Measurements from ENCODE around the gene NOS1AP.

The NOS1AP gene

GRCh38 chr1:162083273-162083672 is 13.8 kb downstream of the NOS1AP start:
- no peaks in the 10 kb centered on the region for H3K27me3 ChIP-seq (ENCODE audit: control insufficient read depth, low read length)
- no peaks in the 10 kb centered on the region for H3K9me3 ChIP-seq (ENCODE audit: control insufficient read depth, insufficient read depth, low read length)
- H3K4me3 ChIP-seq (ENCODE audit: low read length), result no peak overlapping the region
- no peaks in the 10 kb centered on the region for H3K79me2 ChIP-seq (ENCODE audit: control insufficient read depth, low read length)
- TF ChIP-seq CTCF (IDR thresholded peaks at IDR 0.05; ENCODE audit: low read depth, low read length, poor library complexity, severe bottlenecking) (no peak), EZH2phosphoT487 (IDR thresholded peaks at IDR 0.05; ENCODE audit: borderline replicate concordance, low read length) (no peak)
- no peaks in the 10 kb centered on the region for H3K4me1 ChIP-seq (ENCODE audit: control insufficient read depth, low read length)
- no peaks in the 10 kb centered on the region for H4K20me1 ChIP-seq (ENCODE audit: control insufficient read depth, insufficient read depth, low read depth, low read length)
- H3K36me3 ChIP-seq (ENCODE audit: control insufficient read depth, low read length), result no peaks in the 10 kb centered on the region
- no peaks in the 10 kb centered on the region for H3K9me2 ChIP-seq (replicated peaks; ENCODE audit: control insufficient read depth, low read length)
- H3K4me2 ChIP-seq (ENCODE audit: low read length), result no peak overlapping the region
- H3K27ac ChIP-seq (ENCODE audit: low read depth, low read length), result no peak overlapping the region
- no peaks in the 10 kb centered on the region for H3F3A ChIP-seq (ENCODE audit: control insufficient read depth, insufficient read depth)

DNA sequence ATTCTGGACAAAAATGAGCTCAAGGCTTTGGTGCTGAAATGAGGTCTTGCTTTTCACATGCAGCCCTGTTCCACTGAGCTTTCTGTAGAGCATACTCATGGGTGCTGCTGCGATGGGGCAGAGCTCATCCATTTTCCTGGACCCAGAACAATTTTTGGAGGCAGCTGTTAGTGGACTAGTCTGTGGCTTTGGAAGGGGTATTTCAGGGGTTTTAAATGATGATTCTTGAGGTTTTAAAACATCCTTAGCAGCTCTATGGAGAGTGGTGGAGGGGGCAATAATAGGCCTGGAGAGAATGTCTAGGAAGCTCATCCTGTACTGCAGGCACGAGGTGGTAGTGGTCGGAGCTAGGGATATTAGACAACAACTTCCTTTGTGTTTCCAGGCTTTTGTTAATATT is 16.5 kb downstream of the NOS1AP start:
- Histone ChIP-seq H3K27me3 (ENCODE audit: control insufficient read depth, low read length) (0 out of 2 replicates have a peak, but pooled peaks cover 4% of the 10 kb centered on the region), H3K4me2 (ENCODE audit: low read length) (no peak overlapping the region), H3K27ac (ENCODE audit: low read depth, low read length) (no peak overlapping the region), H3K4me3 (ENCODE audit: low read length) (no peak overlapping the region), H3K9me2 (replicated peaks; ENCODE audit: control insufficient read depth, low read length) (no peaks in the 10 kb centered on the region), H3F3A (ENCODE audit: control insufficient read depth, insufficient read depth) (no peaks in the 10 kb centered on the region), H3K36me3 (ENCODE audit: control insufficient read depth, low read length) (no peaks in the 10 kb centered on the region), H4K20me1 (ENCODE audit: control insufficient read depth, insufficient read depth, low read depth, low read length) (no peaks in the 10 kb centered on the region), H3K4me1 (ENCODE audit: control insufficient read depth, low read length) (no peaks in the 10 kb centered on the region), H3K79me2 (ENCODE audit: control insufficient read depth, low read length) (no peaks in the 10 kb centered on the region), H3K9me3 (ENCODE audit: control insufficient read depth, insufficient read depth, low read length) (no peaks in the 10 kb centered on the region)
- TF ChIP-seq EZH2phosphoT487 (IDR thresholded peaks at IDR 0.05; ENCODE audit: borderline replicate concordance, low read length) (no peak), CTCF (IDR thresholded peaks at IDR 0.05; ENCODE audit: low read depth, low read length, poor library complexity, severe bottlenecking) (no peak)

DNA sequence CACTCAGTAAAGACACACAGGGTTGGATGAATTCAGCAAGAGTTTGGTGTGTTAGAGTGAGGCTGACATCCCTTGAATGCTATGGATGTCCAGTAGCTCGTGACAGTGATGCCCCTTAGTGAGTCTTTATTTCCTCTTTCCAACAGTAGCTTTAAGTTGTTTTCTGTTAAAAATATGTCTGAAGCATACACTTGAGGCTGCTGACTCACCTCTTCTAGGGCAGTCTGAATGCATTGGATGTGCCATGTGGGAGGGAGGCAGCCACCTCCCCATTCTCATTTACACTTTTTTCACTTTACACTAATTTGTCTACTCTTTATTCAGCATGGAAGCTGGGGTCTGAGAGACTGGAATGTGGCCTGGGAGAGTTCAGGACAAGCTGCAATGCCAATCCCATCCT is 17.6 kb downstream of the NOS1AP start:
- Histone ChIP-seq H3F3A (ENCODE audit: control insufficient read depth, insufficient read depth) (no peaks in the 10 kb centered on the region), H3K27me3 (ENCODE audit: control insufficient read depth, low read length) (peaks cover 7% of the 10 kb centered on the region; the same call in 1 of the 2 replicates), H3K36me3 (ENCODE audit: control insufficient read depth, low read length) (no peaks in the 10 kb centered on the region), H4K20me1 (ENCODE audit: control insufficient read depth, insufficient read depth, low read depth, low read length) (no peaks in the 10 kb centered on the region), H3K4me2 (ENCODE audit: low read length) (no peak overlapping the region), H3K4me3 (ENCODE audit: low read length) (no peak overlapping the region), H3K9me3 (ENCODE audit: control insufficient read depth, insufficient read depth, low read length) (no peaks in the 10 kb centered on the region), H3K79me2 (ENCODE audit: control insufficient read depth, low read length) (no peaks in the 10 kb centered on the region), H3K9me2 (replicated peaks; ENCODE audit: control insufficient read depth, low read length) (no peaks in the 10 kb centered on the region), H3K27ac (ENCODE audit: low read depth, low read length) (no peak overlapping the region), H3K4me1 (ENCODE audit: control insufficient read depth, low read length) (no peaks in the 10 kb centered on the region)
- TF ChIP-seq EZH2phosphoT487 (IDR thresholded peaks at IDR 0.05; ENCODE audit: borderline replicate concordance, low read length) (no peak), CTCF (IDR thresholded peaks at IDR 0.05; ENCODE audit: low read depth, low read length, poor library complexity, severe bottlenecking) (no peak)

DNA sequence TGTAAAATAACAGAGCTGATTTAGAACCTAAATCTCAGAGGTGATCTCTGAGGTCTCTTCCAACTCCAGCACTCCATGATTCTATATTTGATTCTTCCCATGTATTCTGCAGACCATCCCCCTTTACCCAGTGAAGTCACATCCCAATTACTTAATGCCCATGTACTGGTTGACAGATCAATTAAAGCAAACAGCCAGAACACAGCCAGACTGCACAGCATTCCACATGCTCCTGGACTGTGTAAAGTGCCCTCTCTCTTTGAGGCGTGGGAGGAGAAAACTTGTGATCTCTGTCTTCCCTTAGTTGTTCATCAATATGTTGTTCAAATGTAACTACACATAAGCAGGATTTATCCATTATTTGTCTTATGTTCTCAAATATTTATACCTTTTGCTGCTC is 18.1 kb downstream of the NOS1AP start:
- Histone ChIP-seq H3K4me2 (ENCODE audit: low read length) (no peak overlapping the region), H3K27ac (ENCODE audit: low read depth, low read length) (no peak overlapping the region)

More for the DNA sequence above, 18.1 kb downstream of the NOS1AP start:
- Histone ChIP-seq H3F3A (ENCODE audit: control insufficient read depth, insufficient read depth) (no peaks in the 10 kb centered on the region), H4K20me1 (ENCODE audit: control insufficient read depth, insufficient read depth, low read depth, low read length) (no peaks in the 10 kb centered on the region), H3K4me3 (ENCODE audit: low read length) (no peak overlapping the region), H3K4me1 (ENCODE audit: control insufficient read depth, low read length) (no peaks in the 10 kb centered on the region), H3K9me3 (ENCODE audit: control insufficient read depth, insufficient read depth, low read length) (no peaks in the 10 kb centered on the region), H3K36me3 (ENCODE audit: control insufficient read depth, low read length) (no peaks in the 10 kb centered on the region), H3K79me2 (ENCODE audit: control insufficient read depth, low read length) (no peaks in the 10 kb centered on the region), H3K9me2 (replicated peaks; ENCODE audit: control insufficient read depth, low read length) (no peaks in the 10 kb centered on the region), H3K27me3 (ENCODE audit: control insufficient read depth, low read length) (peaks cover 7% of the 10 kb centered on the region; the same call in 1 of the 2 replicates)
- TF ChIP-seq EZH2phosphoT487 (IDR thresholded peaks at IDR 0.05; ENCODE audit: borderline replicate concordance, low read length), result no peak
- no peak for TF ChIP-seq CTCF (IDR thresholded peaks at IDR 0.05; ENCODE audit: low read depth, low read length, poor library complexity, severe bottlenecking)

All from DOHH2 (cell line).